Endodermal cell (in vitro differentiated cells): Measurements from ENCODE around the gene SEMA5B. TPM values are rescaled to one million over a fixed set of nuclear protein-coding genes. Genes with fewer than 3 reads are reported as not detected.

Experiments used
- DNase-seq: peaks from one replicate; pipeline ENCODE4 v3.0.0-alpha.2; 2017
- H3K27ac ChIP-seq: 2 replicates; pipeline ENCODE4 v1.5.1; 2013; ENCODE audit warnings: mild to moderate bottlenecking, low read depth, low read length, moderate library complexity
- H3K27me3 ChIP-seq: 2 replicates; pipeline ENCODE4 v1.6.1; 2013; ENCODE audit warnings: mild to moderate bottlenecking, low read length, moderate library complexity; ENCODE audit not compliant: insufficient read depth, control insufficient read depth, poor library complexity, severe bottlenecking
- H3K36me3 ChIP-seq: 2 replicates; pipeline ENCODE4 v1.7.0; 2013; ENCODE audit warnings: mild to moderate bottlenecking, low read length, moderate library complexity; ENCODE audit not compliant: control insufficient read depth, insufficient read depth
- H3K4me1 ChIP-seq: one replicate; pipeline ENCODE4 v1.7.0; 2013; ENCODE audit warnings: low read length; ENCODE audit not compliant: control insufficient read depth, insufficient read depth
- H3K4me3 ChIP-seq: 2 replicates; pipeline ENCODE4 v1.5.1; 2013; ENCODE audit warnings: mild to moderate bottlenecking, low read length, moderate library complexity
- H3K9ac ChIP-seq: 2 replicates; pipeline ENCODE4 v1.6.1; 2013; ENCODE audit warnings: mild to moderate bottlenecking, low read length, moderate library complexity; ENCODE audit not compliant: poor library complexity, severe bottlenecking; ENCODE audit errors: extremely low read depth
- H3K9me3 ChIP-seq: 2 replicates; pipeline ENCODE4 v1.6.1; 2013; ENCODE audit warnings: mild to moderate bottlenecking, low read length, moderate library complexity; ENCODE audit not compliant: control insufficient read depth
- H3K27ac Mint-ChIP-seq: 2 replicates; pipeline ENCODE4 v1.8.0; 2020; ENCODE audit warnings: mixed read lengths
- H3K27me3 Mint-ChIP-seq: 2 replicates; pipeline ENCODE4 v1.8.0; 2021; ENCODE audit warnings: mild to moderate bottlenecking, mixed read lengths; ENCODE audit not compliant: insufficient read depth
- H3K36me3 Mint-ChIP-seq: 2 replicates; pipeline ENCODE4 v1.8.0; 2020; ENCODE audit warnings: low read depth, mixed read lengths
- H3K4me1 Mint-ChIP-seq: 2 replicates; pipeline ENCODE4 v1.8.0; 2020; ENCODE audit warnings: mixed read lengths
- H3K4me3 Mint-ChIP-seq: 2 replicates; pipeline ENCODE4 v1.8.0; 2020; ENCODE audit warnings: mild to moderate bottlenecking, moderate library complexity, mixed read lengths
- H3K9me3 Mint-ChIP-seq: 2 replicates; pipeline ENCODE4 v1.8.0; 2020; ENCODE audit warnings: mild to moderate bottlenecking, mixed read lengths
- CTCF ChIP-seq: fragments of 200-600 bp; sonication (generic); conservative IDR thresholded peaks from 2 replicates; pipeline ENCODE4 v1.5.0; 2021; ENCODE audit warnings: antibody characterized with exemption, mild to moderate bottlenecking
- WGBS, 2 experiments: methylation state at CpG; one replicate each; pipeline versions ENCODE4 v1.1.5 to v1.1.7; 2013; ENCODE audit warnings: missing lambda C conversion rate in 2 of 2, mixed read lengths in 1 of 2; ENCODE audit not compliant: insufficient coverage in 1 of 2, insufficient read length in 1 of 2; 5-methylcytosine and 5-hydroxymethylcytosine counted together
- total RNA-seq, 2 donors: library from RNA; stranded (reverse); fragmentation: NEBNext Ultra II Directional in 1 of 2; extraction: Animal tissue kit (Norgen Biotek cat#: 25700) in 1 of 2; gene quantifications; 2 replicates in 1 of 2; 3 replicates in 1 of 2; pipeline ENCODE4 v1.2.1, GENCODE V29; 2021

SEMA5B gene
- total RNA-seq, 2 donors from 2014 or later, result 37.3 to 45.8 TPM

- H3K27ac ChIP-seq, result no peak within 1 kb of the TSS
Observed at GRCh38 chr3:123066896-123067688, 39.5 kb upstream of the SEMA5B start, which contains the start of gene PDIA5. Gene PDIA5 (plus strand): TSS chr3:123067025. CDS start chr3:123067165, 140 bp downstream.

GRCh38 chr3:123066599-123066895 lies 39.0 kb upstream of the SEMA5B start:
- Histone ChIP-seq H3K9ac (no peak overlapping the region), H3K4me3 (peak overlapping the region; percentile 94), H3K27ac (no peak overlapping the region), H3K4me1 (peaks cover 12% of the 10 kb centered on the region), H3K9me3 (no peaks in the 10 kb centered on the region), H3K36me3 (no peaks in the 10 kb centered on the region), H3K27me3 (no peaks in the 10 kb centered on the region)
- peaks cover 27% of the 10 kb centered on the region for H3K4me1 Mint-ChIP-seq
- DNase-seq, result no peak
- peaks cover 32% of the 10 kb centered on the region for H3K27me3 Mint-ChIP-seq
- peak overlapping the region; percentile 5 for H3K27ac Mint-ChIP-seq
- WGBS, 2 experiments, result 45 to 53% methylated on average over 4 to 6 of the region's 6 CpGs
- H3K4me3 Mint-ChIP-seq, result peak overlapping the region; percentile 81
- H3K36me3 Mint-ChIP-seq, result no peaks in the 10 kb centered on the region
- no peaks in the 10 kb centered on the region for H3K9me3 Mint-ChIP-seq
- no peak for TF ChIP-seq CTCF

More at GRCh38 chr3:123066896-123067688, 39.5 kb upstream of the SEMA5B start, which contains the start of gene PDIA5:
- Histone ChIP-seq H3K4me3 (peak within 1 kb of the TSS; percentile 94), H3K27me3 (no peaks in the 10 kb centered on the region), H3K4me1 (peaks cover 14% of the 10 kb centered on the region), H3K9me3 (no peaks in the 10 kb centered on the region), H3K9ac (peak within 1 kb of the TSS; percentile 75), H3K36me3 (no peaks in the 10 kb centered on the region)
- peak; percentile 98 for DNase-seq
- H3K36me3 Mint-ChIP-seq, result no peaks in the 10 kb centered on the region
- no peaks in the 10 kb centered on the region for H3K9me3 Mint-ChIP-seq
- TF ChIP-seq CTCF, result no peak
- WGBS, 2 experiments, result 0 to 1% methylated on average over 32 to 72 of the region's 72 CpGs
- peaks cover 30% of the 10 kb centered on the region for H3K4me1 Mint-ChIP-seq
- H3K4me3 Mint-ChIP-seq, result peak within 1 kb of the TSS; percentile 81
- H3K27me3 Mint-ChIP-seq, result peaks cover 32% of the 10 kb centered on the region
- H3K27ac Mint-ChIP-seq, result peak within 1 kb of the TSS; percentile 42

GRCh38 chr3:123064914-123065313 lies 37.4 kb upstream of the SEMA5B start:
- no peak for DNase-seq
- TF ChIP-seq CTCF, result no peak
- no peak overlapping the region for H3K27ac Mint-ChIP-seq
- H3K9me3 ChIP-seq, result no peaks in the 10 kb centered on the region
- peaks cover 3% of the 10 kb centered on the region for H3K4me1 ChIP-seq
- no peak overlapping the region for H3K9ac ChIP-seq
- peaks cover 38% of the 10 kb centered on the region for H3K27me3 Mint-ChIP-seq
- H3K36me3 ChIP-seq, result no peaks in the 10 kb centered on the region
- no peak overlapping the region for H3K4me3 Mint-ChIP-seq
- H3K27ac ChIP-seq, result no peak overlapping the region
- 59 to 100% methylated on average over 1 of the region's 1 CpG for WGBS, 2 experiments
- H3K9me3 Mint-ChIP-seq, result no peaks in the 10 kb centered on the region
- H3K4me3 ChIP-seq, result no peak overlapping the region
- H3K27me3 ChIP-seq, result no peaks in the 10 kb centered on the region
- H3K36me3 Mint-ChIP-seq, result no peaks in the 10 kb centered on the region
- peaks cover 17% of the 10 kb centered on the region for H3K4me1 Mint-ChIP-seq
